Nephron (organoid): Measurements from ENCODE around the gene C1QTNF1.

ENCODE experiments used
- H3K27ac Mint-ChIP-seq, 3 experiments: 2 replicates each; pipeline ENCODE4 v1.8.0; 2020; ENCODE audit warnings: mixed read lengths in 3 of 3, mild to moderate bottlenecking in 2 of 3, moderate library complexity in 1 of 3
- H3K27me3 Mint-ChIP-seq: 2 replicates; pipeline ENCODE4 v1.8.0; 2021; ENCODE audit warnings: low read depth, mild to moderate bottlenecking, moderate library complexity, mixed read lengths
- H3K36me3 Mint-ChIP-seq: 2 replicates; pipeline ENCODE4 v1.8.0; 2020; ENCODE audit warnings: low read depth, mixed read lengths
- H3K4me1 Mint-ChIP-seq: 2 replicates; pipeline ENCODE4 v1.8.0; 2020; ENCODE audit warnings: mixed read lengths
- H3K4me3 Mint-ChIP-seq, 3 experiments: 2 replicates each; pipeline ENCODE4 v1.8.0; 2020; ENCODE audit warnings: mild to moderate bottlenecking in 3 of 3, mixed read lengths in 3 of 3, moderate library complexity in 2 of 3
- H3K9me3 Mint-ChIP-seq: 2 replicates; pipeline ENCODE4 v1.8.0; 2020; ENCODE audit warnings: mixed read lengths
- CTCF ChIP-seq, 3 experiments: fragments of 200-600 bp; sonication (generic); IDR thresholded peaks; one replicate each; pipeline ENCODE4 v1.5.0; 2021; ENCODE audit warnings: antibody characterized with exemption in 3 of 3; ENCODE audit not compliant: unreplicated experiment in 3 of 3

Gene C1QTNF1

GRCh38 chr17:79097226-79098055 lies 73.5 kb downstream of the C1QTNF1 start:
- no peak overlapping the region for H3K4me3 Mint-ChIP-seq
- H3K9me3 Mint-ChIP-seq = no peaks in the 10 kb centered on the region
- no peaks in the 10 kb centered on the region for H3K36me3 Mint-ChIP-seq
- H3K4me1 Mint-ChIP-seq = no peaks in the 10 kb centered on the region
- no peak for TF ChIP-seq CTCF (IDR thresholded peaks at IDR 0.05; ENCODE audit: unreplicated experiment in 3 of 3)
- H3K27ac Mint-ChIP-seq = no peak overlapping the region
- peaks cover 66% of the 10 kb centered on the region for H3K27me3 Mint-ChIP-seq

- Mint-ChIP-seq H3K27me3 (peaks cover 63% of the 10 kb centered on the region), H3K36me3 (no peaks in the 10 kb centered on the region), H3K4me3 (no peak overlapping the region), H3K9me3 (no peaks in the 10 kb centered on the region), H3K4me1 (no peaks in the 10 kb centered on the region), H3K27ac (no peak overlapping the region)
- no peak for TF ChIP-seq CTCF (IDR thresholded peaks at IDR 0.05; ENCODE audit: unreplicated experiment in 3 of 3)
These were observed 74.4 kb downstream of the C1QTNF1 start for GRCh38 chr17:79098282-79098867.
